K562 (cell line): ENCODE results near the gene PLCG2. TPM values are rescaled to one million over a fixed set of nuclear protein-coding genes. Genes with fewer than 3 reads are reported as not detected.

Experiments
- ATAC-seq: fragments of 200-7000 bp; cut with Tn5 transposase; 3 replicates; pipeline ENCODE4 v1.9.1; 2020; ENCODE audit warnings: moderate library complexity
- BruUV-seq: library from RNA; stranded (reverse); fragments of 400-500 nt; replicated peaks from 2 replicates; lab custom pipeline; 2021; lab: Mats Ljungman, UMichigan
- CTCF ChIA-PET: fragments of 300-600 bp; formaldehyde crosslinking; extraction: SDS; loops from one replicate; lab custom pipeline; 2021; ENCODE audit warnings: low intra/inter-chr PET ratio; lab: Yijun Ruan, JAX
- POLR2A ChIA-PET: fragments of 300-600, 350-650 bp; sonication (Branson Sonifier 250); formaldehyde crosslinking; extraction: SDS; loops from one replicate; lab custom pipeline; 2021; ENCODE audit warnings: antibody characterized with exemption, inconsistent platforms; lab: Yijun Ruan, JAX
- DNase-seq, 4 experiments: peaks; one replicate each; pipeline versions ENCODE4 v3.0.0 to v3.0.0-alpha.2; 2011 to 2018; ENCODE audit warnings: low spot score in 3 of 4, mixed read lengths in 3 of 4; ENCODE audit errors: extremely low read depth in 1 of 4
- FAIRE-seq: peaks from 2 replicates; lab custom pipeline; 2011; peaks lifted over from hg19 to GRCh38; lab: Jason Lieb, UNC
- H2AFZ ChIP-seq: 2 replicates; pipeline ENCODE4 v1.6.0; 2011; ENCODE audit warnings: low read depth, low read length, control low read depth, inconsistent platforms
- H3K27ac ChIP-seq: fragments of 200-600 bp; 3 replicates; pipeline ENCODE4 v1.8.0; 2011; ENCODE audit warnings: low read depth, mild to moderate bottlenecking, control low read depth, inconsistent platforms, low read length, moderate library complexity, mixed read lengths; ENCODE audit errors: extremely low read depth
- H3K27me3 ChIP-seq, 2 experiments: fragments of 300-600 bp in 1 of 2; 2 replicates in 1 of 2; 3 replicates in 1 of 2; pipeline versions ENCODE4 v1.6.0 to v1.8.0; 2011; ENCODE audit warnings: inconsistent platforms in 2 of 2, low read length in 2 of 2, mild to moderate bottlenecking in 1 of 2, mixed read lengths in 1 of 2, moderate library complexity in 1 of 2; ENCODE audit not compliant: control insufficient read depth in 2 of 2, insufficient read depth in 2 of 2
- H3K36me3 ChIP-seq: fragments of 300-600 bp; 3 replicates; pipeline ENCODE4 v1.8.0; 2011; ENCODE audit warnings: mild to moderate bottlenecking, low read length, inconsistent platforms; ENCODE audit not compliant: control insufficient read depth, insufficient read depth
- H3K4me1 ChIP-seq, 2 experiments: fragments of 200-600 bp in 1 of 2; replicated peaks in 1 of 2; 2 replicates in 1 of 2; 3 replicates in 1 of 2; pipeline versions ENCODE4 v1.5.1 to v1.8.0; 2011; ENCODE audit warnings: inconsistent platforms in 2 of 2, low read length in 2 of 2, mild to moderate bottlenecking in 1 of 2, mixed read lengths in 1 of 2, moderate library complexity in 1 of 2; ENCODE audit not compliant: control insufficient read depth in 2 of 2, insufficient read depth in 2 of 2
- H3K4me2 ChIP-seq: 2 replicates; pipeline ENCODE4 v1.6.1; 2011; ENCODE audit warnings: low read length, control low read depth, inconsistent platforms, mixed read lengths; ENCODE audit not compliant: insufficient read depth
- H3K4me3 ChIP-seq: fragments of 200-600 bp; sonication (generic), shearing (Covaris generic); 2 replicates; pipeline ENCODE4 v1.5.1; 2016; ENCODE audit warnings: control low read depth, inconsistent platforms
- H3K79me2 ChIP-seq: fragments of 200-600 bp; 3 replicates; pipeline ENCODE4 v1.8.0; 2011; ENCODE audit warnings: low read length, inconsistent platforms; ENCODE audit not compliant: control insufficient read depth, insufficient read depth
- H3K9ac ChIP-seq, 2 experiments: 2 replicates each; pipeline versions ENCODE4 v1.6.0 to v1.6.1; 2011; ENCODE audit warnings: low read depth in 2 of 2, low read length in 2 of 2, control low read depth in 1 of 2, inconsistent platforms in 1 of 2, mild to moderate bottlenecking in 1 of 2, mixed read lengths in 1 of 2; ENCODE audit not compliant: insufficient read depth in 1 of 2
- H3K9me1 ChIP-seq: one replicate; pipeline ENCODE4 v1.6.0; 2011; ENCODE audit warnings: inconsistent platforms, mild to moderate bottlenecking, low read length, moderate library complexity; ENCODE audit not compliant: control insufficient read depth, insufficient read depth
- H3K9me3 ChIP-seq: replicated peaks from 2 replicates; pipeline ENCODE4 v1.5.1; 2011; ENCODE audit warnings: low read depth, low read length, inconsistent platforms; ENCODE audit not compliant: control insufficient read depth, insufficient read depth
- H4K20me1 ChIP-seq: replicated peaks from 2 replicates; pipeline ENCODE4 v1.6.1; 2011; ENCODE audit warnings: low read length, inconsistent platforms, mixed read lengths; ENCODE audit not compliant: control insufficient read depth, insufficient read depth
- ESRRB ChIP-seq: fragments of 250-450 bp; sonication (Bioruptor Pico); IDR thresholded peaks from 2 replicates; pipeline ENCODE4 v1.5.0; 2020; ENCODE audit warnings: mild to moderate bottlenecking, moderate library complexity, borderline replicate concordance
- GTF2E2 ChIP-seq: fragments of 200-800 bp; sonication (Bioruptor generic); IDR thresholded peaks from 2 replicates; pipeline ENCODE4 v1.6.1; 2016; ENCODE audit warnings: missing genetic modification characterization, missing compliant biosample characterization
- ZNF507 ChIP-seq: conservative IDR thresholded peaks from 2 replicates; pipeline ENCODE4 v1.6.1; 2017; ENCODE audit warnings: missing genetic modification characterization, missing compliant biosample characterization
- WGBS: fragments of 100-300 bp; shearing (Covaris generic); methylation state at CpG from one replicate; pipeline ENCODE4 v1.1.6; 2016; ENCODE audit warnings: low coverage, mixed read lengths; ENCODE audit not compliant: insufficient coverage; ENCODE audit errors: missing lambda C conversion rate; 5-methylcytosine and 5-hydroxymethylcytosine counted together
- in situ Hi-C: fragments of 300-500 bp; cut with MboI; formaldehyde crosslinking; loops from 4 replicates; pipeline ENCODE4 v1.15.0; 2018; ENCODE audit warnings: inconsistent platforms, mixed read lengths
- intact Hi-C: fragments of 100-400 bp; cut with micrococcal nuclease; formaldehyde crosslinking; loops from 2 replicates; pipeline ENCODE4 v1.14.2; 2022
- polyA plus RNA-seq, 8 experiments: library from polyadenylated mRNA; depleted of rRNA in 4 of 8; stranded (reverse) in 5 of 8; unstranded in 3 of 8; fragments of >200 nt; fragmentation: Nextera tagmentation in 2 of 8; fragmentation: Illumina TruSeq in 1 of 8; extraction: Ambion mirVana in 2 of 8; extraction: Trizol in 1 of 8; gene quantifications; 2 replicates each; pipeline versions ENCODE4 v1.2.1 to v1.2.3, GENCODE V29; 2011 to 2014; ENCODE audit warnings: inconsistent platforms in 1 of 8, missing spikeins in 1 of 8
- total RNA-seq, 7 experiments: library from RNA; depleted of rRNA in 6 of 7; stranded (reverse); fragments of >200 nt in 6 of 7; fragmentation: Illumina TruSeq in 2 of 7; extraction: Trizol in 2 of 7; gene quantifications; 2 replicates each; pipeline versions ENCODE4 v1.2.1 to v1.2.3, GENCODE V29; 2011 to 2021; ENCODE audit warnings: low replicate concordance in 1 of 7
- TF ChIP-seq, protein P1 (sequence below), 3 experiments: IDR thresholded peaks in 2 of 3; conservative IDR thresholded peaks in 1 of 3; 2 replicates each; pipeline ENCODE4 v1.5.1; 2011 to 2012; ENCODE audit warnings: low read length in 3 of 3, mild to moderate bottlenecking in 3 of 3, control low read depth in 2 of 3, improper control_type of control experiment in 1 of 3, inconsistent platforms in 1 of 3, low read depth in 1 of 3, mixed read lengths in 1 of 3, moderate library complexity in 1 of 3; ENCODE audit not compliant: insufficient read depth in 2 of 3

The PLCG2 gene
- total and polyA plus RNA-seq, 9 of the 15 experiments (the other 6 are each of a cell fraction or from before 2014, with no cell fraction given), result 0.94 to 7.1 (median 3.1) TPM

DNA sequence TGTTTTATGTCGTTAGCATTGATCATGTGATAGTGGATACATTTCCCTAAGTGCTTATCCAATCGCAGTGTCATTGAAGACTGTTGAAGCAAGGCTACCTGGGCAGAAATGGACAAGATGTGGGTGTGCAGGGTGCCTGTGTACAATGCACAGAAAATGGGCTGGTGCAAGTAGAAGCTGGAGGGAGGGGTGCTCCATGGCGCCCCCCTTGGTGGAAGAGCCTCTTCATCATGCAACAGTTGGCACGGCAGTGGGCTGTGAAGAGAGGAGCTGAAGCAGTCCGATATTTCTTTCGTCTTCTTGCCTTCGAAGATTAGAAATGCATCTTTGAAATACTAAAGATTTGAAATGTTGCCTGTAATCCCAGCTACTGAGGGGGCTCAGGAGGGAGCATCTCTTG lies 100.5 kb downstream of the PLCG2 start (continued):
- TF ChIP-seq, protein P1, sequence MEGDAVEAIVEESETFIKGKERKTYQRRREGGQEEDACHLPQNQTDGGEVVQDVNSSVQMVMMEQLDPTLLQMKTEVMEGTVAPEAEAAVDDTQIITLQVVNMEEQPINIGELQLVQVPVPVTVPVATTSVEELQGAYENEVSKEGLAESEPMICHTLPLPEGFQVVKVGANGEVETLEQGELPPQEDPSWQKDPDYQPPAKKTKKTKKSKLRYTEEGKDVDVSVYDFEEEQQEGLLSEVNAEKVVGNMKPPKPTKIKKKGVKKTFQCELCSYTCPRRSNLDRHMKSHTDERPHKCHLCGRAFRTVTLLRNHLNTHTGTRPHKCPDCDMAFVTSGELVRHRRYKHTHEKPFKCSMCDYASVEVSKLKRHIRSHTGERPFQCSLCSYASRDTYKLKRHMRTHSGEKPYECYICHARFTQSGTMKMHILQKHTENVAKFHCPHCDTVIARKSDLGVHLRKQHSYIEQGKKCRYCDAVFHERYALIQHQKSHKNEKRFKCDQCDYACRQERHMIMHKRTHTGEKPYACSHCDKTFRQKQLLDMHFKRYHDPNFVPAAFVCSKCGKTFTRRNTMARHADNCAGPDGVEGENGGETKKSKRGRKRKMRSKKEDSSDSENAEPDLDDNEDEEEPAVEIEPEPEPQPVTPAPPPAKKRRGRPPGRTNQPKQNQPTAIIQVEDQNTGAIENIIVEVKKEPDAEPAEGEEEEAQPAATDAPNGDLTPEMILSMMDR (IDR thresholded peaks at IDR 0.05 in 2 of 3, conservative IDR thresholded peaks at IDR 0.05 in 1 of 3; ENCODE audit: insufficient read depth in 2 of 3, low read depth in 1 of 3, low read length in 3 of 3), result peak; percentile 45 to 67 (median 54); a peak in 5 of 6 replicates

DNA sequence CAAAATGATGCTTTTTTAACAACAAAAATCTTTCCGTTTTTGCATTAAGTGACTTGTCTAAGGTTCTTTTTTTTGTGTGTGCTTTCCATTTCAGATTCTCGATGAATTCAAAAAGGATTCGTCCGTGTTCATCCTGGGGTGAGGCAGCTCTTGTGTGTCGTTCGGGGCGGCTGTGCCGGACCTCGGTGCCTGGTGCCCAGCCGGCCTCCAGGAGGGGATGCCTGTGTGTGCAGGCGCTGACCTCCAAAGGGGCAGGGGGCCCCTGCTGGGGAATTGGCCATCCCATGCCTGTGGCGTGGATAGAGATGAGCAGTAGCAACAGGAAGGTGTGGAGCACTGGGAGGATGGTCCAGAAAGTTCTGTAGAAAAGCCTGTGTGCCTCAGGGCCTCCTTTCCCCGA lies 101.7 kb downstream of the PLCG2 start:
- FAIRE-seq, result no peak

More for the DNA sequence above, 101.7 kb downstream of the PLCG2 start:
- no peaks in the 10 kb centered on the region for H3K9me3 ChIP-seq
- no peaks in the 10 kb centered on the region for H3K9me1 ChIP-seq
- no peak overlapping the region for H3K4me2 ChIP-seq
- WGBS, result 2% methylated on average over 13 of the region's 13 CpGs
- intact Hi-C loops (no loop called here), in situ Hi-C loops (loop anchor here (10.0 kb wide), 1 partner anchor 516 kb away; no protein-coding TSS in a partner anchor)
- H3K9ac ChIP-seq, result 0 out of 4 replicates have a peak overlapping the region, but pooled peaks of 1 of the 2 experiments have one; percentile 10
- no peak for ATAC-seq
- H3K4me1 ChIP-seq, result no peaks in the 10 kb centered on the region
- DNase-seq, result no peak
- TF ChIP-seq ZNF507 (tag), result no peak
- TF ChIP-seq ESRRB (CRISPR knock-in tag), result no peak
- no peak for TF ChIP-seq GTF2E2 (tag)
- ChIA-PET CTCF (no interaction called here), POLR2A (no interaction called here)
- H4K20me1 ChIP-seq, result no peaks in the 10 kb centered on the region
- no peak overlapping the region for H3K4me3 ChIP-seq
- no peaks in the 10 kb centered on the region for H3K79me2 ChIP-seq
- peaks cover 30 to 76% of the 10 kb centered on the region in 2 experiments for H3K27me3 ChIP-seq
- H3K36me3 ChIP-seq, result no peaks in the 10 kb centered on the region
- H3K27ac ChIP-seq, result no peak overlapping the region
- no peak overlapping the region for H2AFZ ChIP-seq
- BruUV-seq, result no TSS peak
